CD14-positive monocyte (primary cell): ENCODE measurements around the gene CNGA3. TPM values are rescaled to one million over a fixed set of nuclear protein-coding genes. Genes with fewer than 3 reads are reported as not detected.

Experiments used
- DNase-seq, 3 donors: peaks; one replicate each; pipeline ENCODE4 v3.0.0-alpha.2; 2011 to 2022
- H2AFZ ChIP-seq: 2 replicates; pipeline ENCODE4 v1.6.0; 2012; ENCODE audit warnings: mild to moderate bottlenecking, low read depth, low read length, inconsistent platforms; ENCODE audit not compliant: insufficient read depth, poor library complexity, severe bottlenecking
- H3K27ac ChIP-seq, 2 donors: 1 replicate in 1 of 2; 2 replicates in 1 of 2; pipeline ENCODE4 v1.5.1; 2012 to 2013; ENCODE audit warnings: low read length in 2 of 2, control low read depth in 1 of 2, inconsistent platforms in 1 of 2, low read depth in 1 of 2, mild to moderate bottlenecking in 1 of 2
- H3K27me3 ChIP-seq, 2 donors: one replicate each; pipeline versions ENCODE4 v1.6.0 to v1.6.1; 2011 to 2013; ENCODE audit warnings: low read length in 2 of 2; ENCODE audit not compliant: control insufficient read depth in 2 of 2, insufficient read depth in 2 of 2
- H3K36me3 ChIP-seq, 2 donors: replicated peaks in 1 of 2; 1 replicate in 1 of 2; 2 replicates in 1 of 2; pipeline versions ENCODE4 v1.5.1 to v1.6.1; 2012 to 2013; ENCODE audit warnings: low read length in 2 of 2, control low read depth in 1 of 2, inconsistent platforms in 1 of 2, mild to moderate bottlenecking in 1 of 2; ENCODE audit not compliant: insufficient read depth in 2 of 2, control insufficient read depth in 1 of 2
- H3K4me1 ChIP-seq, 2 donors: 1 replicate in 1 of 2; 2 replicates in 1 of 2; pipeline versions ENCODE4 v1.5.1 to v1.6.1; 2012 to 2013; ENCODE audit warnings: low read length in 2 of 2, control low read depth in 1 of 2, inconsistent platforms in 1 of 2, mild to moderate bottlenecking in 1 of 2, moderate library complexity in 1 of 2; ENCODE audit not compliant: insufficient read depth in 2 of 2, control insufficient read depth in 1 of 2
- H3K4me2 ChIP-seq: replicated peaks from 2 replicates; pipeline ENCODE3; 2012; ENCODE audit warnings: low read length, moderate library complexity, mild to moderate bottlenecking; ENCODE audit not compliant: poor library complexity, severe bottlenecking; ENCODE audit errors: extremely low read depth
- H3K4me3 ChIP-seq, 3 experiments: fragments of 200-600 bp in 1 of 3; sonication (generic) in 1 of 3; replicated peaks in 1 of 3; 1 replicate in 2 of 3; 2 replicates in 1 of 3; pipeline ENCODE4 v1.5.1; 2011 to 2013; ENCODE audit warnings: low read length in 3 of 3, mild to moderate bottlenecking in 3 of 3, control low read depth in 2 of 3, low read depth in 2 of 3, inconsistent platforms in 1 of 3, moderate library complexity in 1 of 3
- H3K79me2 ChIP-seq: 2 replicates; pipeline ENCODE4 v1.6.0; 2012; ENCODE audit warnings: mild to moderate bottlenecking, control low read depth, inconsistent platforms, low read length, moderate library complexity; ENCODE audit not compliant: insufficient read depth
- H3K9ac ChIP-seq: 2 replicates; pipeline ENCODE4 v1.6.0; 2017; ENCODE audit warnings: low read length, mild to moderate bottlenecking; ENCODE audit not compliant: insufficient read depth, poor library complexity, severe bottlenecking
- H3K9me3 ChIP-seq, 2 donors: replicated peaks in 1 of 2; 1 replicate in 1 of 2; 2 replicates in 1 of 2; pipeline versions ENCODE4 v1.5.1 to v1.6.1; 2012 to 2013; ENCODE audit warnings: low read length in 2 of 2, control low read depth in 1 of 2; ENCODE audit not compliant: control insufficient read depth in 1 of 2, insufficient read depth in 1 of 2
- H4K20me1 ChIP-seq: 2 replicates; pipeline ENCODE4 v1.6.0; 2012; ENCODE audit warnings: mild to moderate bottlenecking, low read length, control low read depth, moderate library complexity; ENCODE audit not compliant: insufficient read depth
- H3K27ac Mint-ChIP-seq, 7 donors: one replicate each; pipeline ENCODE4 v1.8.0; 2020; ENCODE audit warnings: mild to moderate bottlenecking in 7 of 7, mixed read lengths in 7 of 7, moderate library complexity in 6 of 7, inconsistent platforms in 2 of 7
- H3K27me3 Mint-ChIP-seq, 3 donors: one replicate each; pipeline ENCODE4 v1.8.0; 2021 to 2022; ENCODE audit warnings: low read depth in 3 of 3, mild to moderate bottlenecking in 3 of 3, mixed read lengths in 3 of 3, moderate library complexity in 3 of 3, inconsistent platforms in 1 of 3
- H3K36me3 Mint-ChIP-seq, 2 donors: one replicate each; pipeline ENCODE4 v1.8.0; 2020; ENCODE audit warnings: mixed read lengths in 2 of 2, inconsistent platforms in 1 of 2, mild to moderate bottlenecking in 1 of 2
- H3K4me1 Mint-ChIP-seq: one replicate; pipeline ENCODE4 v1.8.0; 2020; ENCODE audit warnings: mild to moderate bottlenecking, mixed read lengths
- H3K4me3 Mint-ChIP-seq, 2 donors: one replicate each; pipeline ENCODE4 v1.8.0; 2020; ENCODE audit warnings: mild to moderate bottlenecking in 2 of 2, mixed read lengths in 2 of 2, moderate library complexity in 1 of 2
- H3K9me3 Mint-ChIP-seq, 7 donors: one replicate each; pipeline ENCODE4 v1.8.0; 2020 to 2022; ENCODE audit warnings: mixed read lengths in 7 of 7, mild to moderate bottlenecking in 6 of 7, moderate library complexity in 6 of 7, inconsistent platforms in 2 of 7
- CTCF ChIP-seq: fragments of 200-600 bp; IDR thresholded peaks from one replicate; pipeline ENCODE4 v1.8.0; 2022; ENCODE audit warnings: antibody characterized with exemption, mild to moderate bottlenecking
- WGBS: methylation state at CpG from one replicate; pipeline ENCODE4 v1.1.5; 2013; ENCODE audit warnings: missing lambda C conversion rate; ENCODE audit not compliant: insufficient coverage; 5-methylcytosine and 5-hydroxymethylcytosine counted together
- intact Hi-C, 2 donors: fragments of 100-400 bp; cut with micrococcal nuclease; formaldehyde crosslinking; loops; one replicate each; pipeline versions ENCODE4 v1.15.0 to v1.15.1; 2023
- polyA plus RNA-seq, 3 donors: library from polyadenylated mRNA; depleted of rRNA in 1 of 3; unstranded in 2 of 3; stranded (reverse) in 1 of 3; fragments of 300-500 nt in 2 of 3; fragments of >200 nt in 1 of 3; fragmentation: Illumina TruSeq in 2 of 3; gene quantifications; 1 replicate in 2 of 3; 2 replicates in 1 of 3; pipeline ENCODE4 v1.2.3, GENCODE V29; 2012 to 2021

Gene CNGA3
- polyA plus RNA-seq, 3 donors = not detected

- Mint-ChIP-seq H3K36me3 (no peaks in the 10 kb centered on the region), H3K27ac (peak overlapping the region in 1 of 7 donors; percentile 38), H3K4me3 (peak overlapping the region in 1 of 2 donors; percentile 31), H3K9me3 (peaks cover 0 to 9% (median 4%) of the 10 kb centered on the region in 7 donors), H3K4me1 (no peaks in the 10 kb centered on the region), H3K27me3 (peaks cover 12 to 32% (median 18%) of the 10 kb centered on the region in 3 donors)
- H3K36me3 ChIP-seq = no peaks in the 10 kb centered on the region
- H3K4me3 ChIP-seq = no peak overlapping the region
- no peak overlapping the region for H3K27ac ChIP-seq
- no peak overlapping the region for H3K9ac ChIP-seq
- TF ChIP-seq CTCF = no peak
- no CpG with 5 or more reads among the region's 2 CpGs for WGBS
- no peak overlapping the region for H2AFZ ChIP-seq
- no peaks in the 10 kb centered on the region for H3K4me1 ChIP-seq
- DNase-seq = no peak
- intact Hi-C loops = no loop called here
- H3K27me3 ChIP-seq = peaks cover 0 to 12% of the 10 kb centered on the region in 2 donors
- H3K79me2 ChIP-seq = no peaks in the 10 kb centered on the region
- H4K20me1 ChIP-seq = no peaks in the 10 kb centered on the region
- H3K4me2 ChIP-seq = no peak overlapping the region
- H3K9me3 ChIP-seq = no peaks in the 10 kb centered on the region
Measured at GRCh38 chr2:98333922-98334321, 12.3 kb upstream of the CNGA3 start.

DNA sequence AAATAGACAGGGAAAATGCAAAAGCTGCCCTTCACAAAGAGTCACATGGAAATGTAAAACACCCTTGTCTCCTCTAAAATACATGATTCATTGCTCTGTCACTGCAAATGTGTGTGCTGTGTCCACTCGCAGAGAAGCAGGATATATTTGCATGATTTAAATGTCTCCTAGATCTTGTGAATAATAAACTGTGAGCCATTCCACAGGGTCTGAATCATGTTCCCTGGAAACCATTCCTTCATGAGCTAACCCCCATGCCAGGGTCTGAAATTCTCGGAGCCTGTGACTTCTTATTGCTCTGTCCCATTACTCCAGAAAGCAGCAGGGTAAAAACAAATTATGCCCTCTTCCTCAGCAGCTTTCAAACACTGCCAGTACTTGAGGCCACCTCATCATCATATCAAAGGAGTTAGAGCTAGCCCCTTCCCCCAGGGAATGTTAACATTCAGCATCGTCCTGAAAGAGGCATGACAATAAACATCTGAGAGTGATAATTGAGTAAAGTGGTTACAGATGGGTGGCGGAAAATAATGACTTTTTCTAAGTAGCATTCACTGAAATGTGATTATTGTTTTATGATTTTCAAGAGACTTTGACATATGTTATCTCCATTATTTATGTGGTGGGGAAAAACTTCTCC is 11.7 kb upstream of the CNGA3 start:
- intact Hi-C loops = no loop called here
- H3K79me2 ChIP-seq = no peaks in the 10 kb centered on the region
- no peak overlapping the region for H3K4me2 ChIP-seq
- Mint-ChIP-seq H3K27ac (no peak overlapping the region), H3K4me3 (no peak overlapping the region), H3K4me1 (no peaks in the 10 kb centered on the region), H3K36me3 (no peaks in the 10 kb centered on the region), H3K9me3 (peaks cover 0 to 9% (median 6%) of the 10 kb centered on the region in 7 donors), H3K27me3 (peaks cover 13 to 34% (median 18%) of the 10 kb centered on the region in 3 donors)
- peaks cover 0 to 12% of the 10 kb centered on the region in 2 donors for H3K27me3 ChIP-seq
- DNase-seq = no peak
- no peak for TF ChIP-seq CTCF
- no peaks in the 10 kb centered on the region for H3K4me1 ChIP-seq
- H3K27ac ChIP-seq = no peak overlapping the region
- H3K36me3 ChIP-seq = no peaks in the 10 kb centered on the region
- no peak overlapping the region for H3K4me3 ChIP-seq
- no peaks in the 10 kb centered on the region for H3K9me3 ChIP-seq
- 67% methylated on average over 1 of the region's 4 CpGs for WGBS
- H3K9ac ChIP-seq = no peak overlapping the region
- no peaks in the 10 kb centered on the region for H4K20me1 ChIP-seq
- H2AFZ ChIP-seq = no peak overlapping the region
